Gastroesophageal sphincter (tissue), 4 donors: ENCODE measurements around the gene KCNC4. TPM values are rescaled to one million over a fixed set of nuclear protein-coding genes. Genes with fewer than 3 reads are reported as not detected.
A peak's percentile ranks its signal among the peaks of the same experiment; 100 is the strongest.

Source experiments
- ATAC-seq: fragments of 150-250 bp; one replicate; pipeline ENCODE4 v1.9.1; 2016; ENCODE audit warnings: mild to moderate bottlenecking, moderate library complexity
- H3K27ac ChIP-seq, 4 donors: fragments of 200-600 bp; sonication (generic) in 3 of 4; 1 replicate in 3 of 4; 2 replicates in 1 of 4; pipeline ENCODE4 v1.5.1; 2016 to 2019
- H3K27me3 ChIP-seq: fragments of 200-600 bp; sonication (generic); one replicate; pipeline ENCODE4 v1.5.1; 2019
- H3K36me3 ChIP-seq, 2 donors: fragments of 200-600 bp; sonication (generic); one replicate each; pipeline ENCODE4 v1.5.1; 2019; ENCODE audit warnings: control low read depth in 1 of 2
- H3K4me1 ChIP-seq, 3 donors: fragments of 200-600 bp; sonication (generic); 1 replicate in 2 of 3; 2 replicates in 1 of 3; pipeline ENCODE4 v1.5.1; 2016 to 2019; ENCODE audit warnings: control low read depth in 2 of 3
- H3K4me3 ChIP-seq, 2 donors: fragments of 200-600 bp; sonication (generic); one replicate each; pipeline ENCODE4 v1.5.1; 2019; ENCODE audit warnings: mild to moderate bottlenecking in 1 of 2, moderate library complexity in 1 of 2
- H3K9me3 ChIP-seq, 3 donors: fragments of 200-600 bp; sonication (generic); one replicate each; pipeline ENCODE4 v1.5.1; 2017 to 2019; ENCODE audit warnings: control low read depth in 2 of 3
- EP300 ChIP-seq: sonication (generic); formaldehyde crosslinking; IDR thresholded peaks from one replicate; pipeline ENCODE4 v1.6.1; 2017; ENCODE audit warnings: antibody characterized with exemption, mild to moderate bottlenecking
- POLR2A ChIP-seq, 2 donors: fragments of 450-650 bp; IDR thresholded peaks; one replicate each; pipeline ENCODE4 v1.6.1; 2017; ENCODE audit warnings: antibody characterized with exemption in 2 of 2, mild to moderate bottlenecking in 2 of 2, moderate library complexity in 1 of 2
- POLR2AphosphoS5 ChIP-seq: sonication (generic); formaldehyde crosslinking; IDR thresholded peaks from one replicate; pipeline ENCODE4 v1.6.1; 2017; ENCODE audit warnings: antibody characterized with exemption
- WGBS, 2 donors: methylation state at CpG; one replicate each; pipeline ENCODE4 v1.1.5; 2018; ENCODE audit warnings: low coverage in 1 of 2; 5-methylcytosine and 5-hydroxymethylcytosine counted together
- total RNA-seq, 4 donors: library from RNA; depleted of rRNA; stranded (reverse); fragments of >200 nt; gene quantifications; one replicate each; pipeline ENCODE4 v1.1.0, GENCODE V29; 2016
- TF ChIP-seq, protein P1 (sequence below), 4 experiments: fragments of 200-600 bp in 2 of 4; fragments of 450-650 bp in 2 of 4; sonication (generic) in 1 of 4; IDR thresholded peaks; one replicate each; pipeline ENCODE4 v1.5.1; 2017 to 2019; ENCODE audit warnings: antibody characterized with exemption in 4 of 4, mild to moderate bottlenecking in 2 of 4, moderate library complexity in 2 of 4

The KCNC4 gene
- total RNA-seq, 4 donors from 2014 or later = 9.0 to 16.0 (median 13.4) TPM

DNA sequence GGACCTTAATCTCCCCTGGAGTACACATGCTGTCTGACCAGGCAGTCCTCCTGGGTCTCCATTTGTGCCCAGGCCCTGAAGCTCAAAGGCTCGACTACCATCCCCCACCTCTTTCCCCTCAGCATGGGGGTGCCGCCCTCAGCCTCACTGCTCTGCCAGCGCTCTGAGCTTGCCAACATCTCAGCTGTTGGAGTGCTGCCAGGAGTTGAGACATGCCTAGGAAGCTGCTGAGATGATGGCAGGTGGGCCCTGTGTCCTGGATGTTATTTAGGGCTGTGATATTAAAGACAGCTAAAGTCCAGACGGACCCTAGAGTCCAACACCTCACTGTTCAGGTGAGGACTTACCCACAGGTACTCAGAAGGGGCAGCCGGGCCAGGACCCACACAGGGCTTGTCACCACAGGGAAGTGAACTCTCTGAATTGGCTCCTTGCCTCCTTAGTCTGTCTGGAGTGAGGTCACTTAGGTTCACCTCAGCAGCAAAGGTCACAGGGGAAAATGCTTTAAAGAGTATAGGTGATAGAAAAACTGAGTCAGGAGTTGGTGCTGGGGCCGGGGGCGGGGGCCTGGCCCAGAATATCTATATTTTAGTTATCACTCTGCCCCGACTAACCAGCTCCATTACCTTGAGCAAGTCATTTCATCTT is 19.7 kb upstream of the KCNC4 start:
- no peak for TF ChIP-seq EP300
- no peak for TF ChIP-seq POLR2A (IDR thresholded peaks at IDR 0.05)
- TF ChIP-seq, protein P1, sequence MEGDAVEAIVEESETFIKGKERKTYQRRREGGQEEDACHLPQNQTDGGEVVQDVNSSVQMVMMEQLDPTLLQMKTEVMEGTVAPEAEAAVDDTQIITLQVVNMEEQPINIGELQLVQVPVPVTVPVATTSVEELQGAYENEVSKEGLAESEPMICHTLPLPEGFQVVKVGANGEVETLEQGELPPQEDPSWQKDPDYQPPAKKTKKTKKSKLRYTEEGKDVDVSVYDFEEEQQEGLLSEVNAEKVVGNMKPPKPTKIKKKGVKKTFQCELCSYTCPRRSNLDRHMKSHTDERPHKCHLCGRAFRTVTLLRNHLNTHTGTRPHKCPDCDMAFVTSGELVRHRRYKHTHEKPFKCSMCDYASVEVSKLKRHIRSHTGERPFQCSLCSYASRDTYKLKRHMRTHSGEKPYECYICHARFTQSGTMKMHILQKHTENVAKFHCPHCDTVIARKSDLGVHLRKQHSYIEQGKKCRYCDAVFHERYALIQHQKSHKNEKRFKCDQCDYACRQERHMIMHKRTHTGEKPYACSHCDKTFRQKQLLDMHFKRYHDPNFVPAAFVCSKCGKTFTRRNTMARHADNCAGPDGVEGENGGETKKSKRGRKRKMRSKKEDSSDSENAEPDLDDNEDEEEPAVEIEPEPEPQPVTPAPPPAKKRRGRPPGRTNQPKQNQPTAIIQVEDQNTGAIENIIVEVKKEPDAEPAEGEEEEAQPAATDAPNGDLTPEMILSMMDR (IDR thresholded peaks at IDR 0.05) = no peak
- TF ChIP-seq POLR2AphosphoS5 = peak; percentile 40
- H3K4me1 ChIP-seq = peaks cover 0 to 53% (median 27%) of the 10 kb centered on the region in 3 donors
- no peak for ATAC-seq
- peak overlapping the region in 2 of 4 donors; percentile 67 to 78 for H3K27ac ChIP-seq
- 80 to 100% methylated on average over 1 to 3 of the region's 8 CpGs for WGBS, 2 donors
- H3K36me3 ChIP-seq = no peaks in the 10 kb centered on the region
- no peaks in the 10 kb centered on the region for H3K27me3 ChIP-seq
- H3K4me3 ChIP-seq = no peak overlapping the region
- no peaks in the 10 kb centered on the region for H3K9me3 ChIP-seq

DNA sequence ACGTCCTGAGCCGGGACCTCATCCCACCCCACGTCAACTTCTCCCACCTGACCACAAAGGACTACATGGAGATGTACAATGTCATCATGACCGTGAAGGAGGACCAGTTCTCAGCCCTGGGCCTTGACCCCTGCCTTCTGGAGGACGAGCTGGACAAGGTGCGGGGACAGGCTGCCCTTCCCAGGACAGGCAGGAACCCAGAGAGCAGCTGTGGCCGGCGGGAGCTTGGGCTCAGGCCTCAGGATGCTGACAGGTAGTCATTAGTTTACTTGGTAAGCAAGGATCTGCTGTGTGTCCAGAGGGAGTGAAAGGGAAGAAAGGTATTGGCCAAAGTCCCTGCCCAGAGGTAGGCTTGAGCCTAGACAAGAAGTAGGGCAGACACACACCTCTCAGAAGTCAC is 17.6 kb upstream of the KCNC4 start:
- Histone ChIP-seq H3K36me3 (no peaks in the 10 kb centered on the region), H3K9me3 (no peaks in the 10 kb centered on the region), H3K4me3 (no peak overlapping the region), H3K4me1 (peaks cover 0 to 32% (median 20%) of the 10 kb centered on the region in 3 donors), H3K27ac (no peak overlapping the region), H3K27me3 (no peaks in the 10 kb centered on the region)
- ATAC-seq = no peak
- WGBS, 2 donors = 70% methylated on average over 3 of the region's 8 CpGs; no CpG with 5 or more reads in 1 of the 2 donors
- TF ChIP-seq POLR2AphosphoS5 (no peak), POLR2A (IDR thresholded peaks at IDR 0.05) (no peak), EP300 (no peak)
- TF ChIP-seq, protein P1 (IDR thresholded peaks at IDR 0.05) = no peak

DNA sequence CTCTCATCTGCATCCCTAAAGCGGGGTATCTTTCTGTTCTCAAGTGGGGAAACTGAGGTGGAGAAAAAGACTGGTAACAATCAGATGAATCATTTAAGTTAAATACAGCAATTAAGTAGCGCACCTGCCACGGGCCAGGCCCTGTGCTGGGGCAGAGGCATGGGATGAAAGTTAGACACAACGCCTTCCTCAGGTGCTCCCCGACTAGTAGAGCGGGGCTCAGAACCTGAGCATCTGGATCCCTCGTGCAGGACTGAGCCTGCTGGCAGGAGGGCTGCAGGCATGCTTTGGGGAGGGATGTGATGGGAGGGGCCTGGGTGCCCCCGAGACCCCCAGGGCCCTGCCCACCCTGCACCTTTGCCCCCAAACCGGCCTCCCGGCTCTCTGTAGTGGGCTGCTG is 14.9 kb upstream of the KCNC4 start:
- ATAC-seq = no peak
- Histone ChIP-seq H3K27me3 (no peaks in the 10 kb centered on the region), H3K4me1 (peaks cover 0 to 5% (median 3%) of the 10 kb centered on the region in 3 donors), H3K36me3 (no peaks in the 10 kb centered on the region), H3K4me3 (no peak overlapping the region), H3K9me3 (no peaks in the 10 kb centered on the region), H3K27ac (no peak overlapping the region)
- TF ChIP-seq POLR2AphosphoS5 (no peak), POLR2A (IDR thresholded peaks at IDR 0.05) (no peak), EP300 (no peak)
- TF ChIP-seq, protein P1 (IDR thresholded peaks at IDR 0.05) = no peak
- WGBS, 2 donors = 90% methylated on average over 2 of the region's 10 CpGs; no CpG with 5 or more reads in 1 of the 2 donors

DNA sequence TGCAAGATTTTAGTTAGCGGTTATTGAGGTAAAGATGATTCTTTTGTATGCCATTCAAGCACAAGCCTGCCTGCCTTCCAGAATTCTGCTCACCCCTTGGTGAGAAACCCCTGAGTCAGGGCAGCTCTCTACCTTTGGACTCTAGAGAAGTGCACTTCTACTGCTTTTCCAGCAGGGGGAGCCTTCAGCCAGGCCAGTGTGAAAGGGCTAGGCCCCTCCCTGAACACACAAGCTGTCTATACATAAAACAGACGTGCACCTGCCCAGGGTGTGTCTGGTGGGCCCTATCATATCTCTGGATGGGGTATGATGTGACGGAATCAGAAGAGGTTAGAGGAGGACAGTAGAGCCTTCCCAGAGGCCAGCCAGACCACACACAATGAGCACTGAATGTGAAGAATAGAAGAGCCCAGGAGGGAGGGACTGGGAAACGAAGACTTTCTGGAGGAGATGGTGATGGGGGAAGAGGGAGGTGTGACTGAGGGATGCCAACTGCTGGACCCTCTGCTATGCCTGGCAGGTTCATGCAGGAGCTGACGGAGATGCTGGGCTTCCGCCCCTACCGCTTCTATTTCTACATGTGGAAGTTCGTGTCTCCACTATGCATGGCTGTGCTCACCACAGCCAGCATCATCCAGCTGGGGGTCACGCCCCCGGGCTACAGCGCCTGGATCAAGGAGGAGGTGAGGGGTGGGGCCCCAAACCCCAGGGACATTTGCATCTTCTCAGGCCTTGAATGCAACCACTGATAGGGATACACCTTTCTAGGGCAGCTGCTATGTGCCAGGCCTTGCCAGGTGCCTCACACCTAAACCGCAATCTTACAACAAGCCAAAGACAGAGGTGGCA is 13.0 kb upstream of the KCNC4 start:
- Histone ChIP-seq H3K9me3 (no peaks in the 10 kb centered on the region), H3K4me3 (no peak overlapping the region), H3K36me3 (no peaks in the 10 kb centered on the region), H3K27me3 (no peaks in the 10 kb centered on the region), H3K4me1 (no peaks in the 10 kb centered on the region), H3K27ac (no peak overlapping the region)
- ATAC-seq = peak; percentile 56
- TF ChIP-seq POLR2A (IDR thresholded peaks at IDR 0.05) = no peak
- no peak for TF ChIP-seq EP300
- TF ChIP-seq, protein P1 (IDR thresholded peaks at IDR 0.05) = peak; percentile 65 to 85 (median 78)
- WGBS, 2 donors = 33 to 56% methylated on average over 2 to 10 of the region's 12 CpGs
